PC-3 (cell line): ENCODE data around the gene KDM3B. TPM values are rescaled to one million over a fixed set of nuclear protein-coding genes. Genes with fewer than 3 reads are reported as not detected.

ENCODE experiments used
- ATAC-seq: fragments of 200-7000 bp; cut with Tn5 transposase; 2 replicates; pipeline ENCODE4 v1.9.1; 2020; ENCODE audit warnings: mild to moderate bottlenecking, moderate library complexity
- BruUV-seq: library from RNA; stranded (reverse); fragments of 400-500 nt; replicated peaks from 2 replicates; lab custom pipeline; 2021; lab: Mats Ljungman, UMichigan
- CTCF ChIA-PET: fragments of 300-600 bp; sonication (Branson Sonifier 250); formaldehyde crosslinking; loops from one replicate; lab custom pipeline; 2022; ENCODE audit warnings: antibody characterized with exemption; lab: Charles Lee
- POLR2A ChIA-PET: fragments of 300-600 bp; sonication (Branson Sonifier 250); formaldehyde crosslinking; loops from one replicate; lab custom pipeline; 2022; ENCODE audit warnings: antibody characterized with exemption; ENCODE audit not compliant: unreplicated experiment; lab: Charles Lee
- DNase-seq: peaks from one replicate; pipeline ENCODE4 v3.0.0-alpha.2; 2015
- H2AFZ ChIP-seq: fragments of 300-600 bp; sonication (generic); 2 replicates; pipeline ENCODE4 v1.6.0; 2016; ENCODE audit warnings: antibody characterized with exemption, low read length
- H3F3A ChIP-seq: fragments of 300-600 bp; sonication (generic); one replicate; pipeline ENCODE4 v1.6.0; 2017; ENCODE audit warnings: antibody characterized with exemption, low read length, control low read depth, mild to moderate bottlenecking; ENCODE audit not compliant: unreplicated experiment
- H3K27ac ChIP-seq: fragments of 300-600 bp; sonication (generic); 2 replicates; pipeline ENCODE4 v1.5.1; 2016; ENCODE audit warnings: mild to moderate bottlenecking, low read length
- H3K27me3 ChIP-seq: fragments of 300-600 bp; sonication (generic); 2 replicates; pipeline ENCODE4 v1.6.1; 2016; ENCODE audit warnings: low read length, mixed read lengths
- H3K36me3 ChIP-seq: fragments of 300-600 bp; sonication (generic); 2 replicates; pipeline ENCODE4 v1.6.1; 2016; ENCODE audit warnings: low read depth, mixed run types, low read length, mixed read lengths
- H3K4me1 ChIP-seq: fragments of 300-600 bp; sonication (generic); 2 replicates; pipeline ENCODE4 v1.5.1; 2016; ENCODE audit warnings: low read length; ENCODE audit not compliant: insufficient read depth
- H3K4me2 ChIP-seq: fragments of 300-600 bp; sonication (generic); 2 replicates; pipeline ENCODE4 v1.6.0; 2016; ENCODE audit warnings: low read length
- H3K4me3 ChIP-seq: fragments of 300-600 bp; sonication (generic); 2 replicates; pipeline ENCODE4 v1.5.1; 2016; ENCODE audit warnings: mild to moderate bottlenecking, low read length, mixed read lengths
- H3K79me2 ChIP-seq: fragments of 300-600 bp; sonication (generic); 2 replicates; pipeline ENCODE4 v1.6.1; 2017; ENCODE audit warnings: low read length, mixed read lengths
- H3K9ac ChIP-seq: fragments of 300-600 bp; sonication (generic); 2 replicates; pipeline ENCODE4 v1.6.0; 2016; ENCODE audit warnings: mild to moderate bottlenecking, low read length
- H3K9me2 ChIP-seq: fragments of 300-600 bp; sonication (generic); replicated peaks from 2 replicates; pipeline ENCODE4 v1.6.1; 2016; ENCODE audit warnings: mixed run types, low read length, mixed read lengths
- H3K9me3 ChIP-seq: fragments of 300-600 bp; sonication (generic); 2 replicates; pipeline ENCODE4 v1.6.1; 2016; ENCODE audit warnings: low read length, mixed read lengths
- H4K20me1 ChIP-seq: fragments of 300-600 bp; sonication (generic); 2 replicates; pipeline ENCODE4 v1.6.1; 2016; ENCODE audit warnings: low read length, mixed read lengths
- CTCF ChIP-seq: fragments of 300-600 bp; sonication (generic); conservative IDR thresholded peaks from 2 replicates; pipeline ENCODE4 v1.5.1; 2017; ENCODE audit warnings: antibody characterized with exemption, low read depth, mild to moderate bottlenecking, low read length
- EZH2 ChIP-seq: fragments of 300-600 bp; sonication (generic); IDR thresholded peaks from one replicate; pipeline ENCODE4 v1.6.1; 2017; ENCODE audit warnings: antibody characterized with exemption, mild to moderate bottlenecking, low read length; ENCODE audit not compliant: unreplicated experiment
- EZH2phosphoT487 ChIP-seq: fragments of 300-600 bp; sonication (generic); IDR thresholded peaks from 2 replicates; pipeline ENCODE4 v1.6.1; 2018; ENCODE audit warnings: mild to moderate bottlenecking, antibody characterized with exemption, low read length, borderline replicate concordance
- intact Hi-C: fragments of 100-400 bp; cut with micrococcal nuclease; formaldehyde crosslinking; loops from 2 replicates; pipeline ENCODE4 v1.9.0; 2023
- total RNA-seq: library from RNA; depleted of rRNA; stranded (reverse); fragments of >200 nt; gene quantifications from 2 replicates; pipeline ENCODE4 v1.2.3, GENCODE V29; 2014

KDM3B gene
- total RNA-seq, 1 experiment from 2014 or later: 21.7 TPM

- no peaks in the 10 kb centered on the region for H3K4me1 ChIP-seq
- no peaks in the 10 kb centered on the region for H3F3A ChIP-seq
- H3K36me3 ChIP-seq: peaks cover 8% of the 10 kb centered on the region
- intact Hi-C loops: no loop called here
- 0 out of 2 replicates have a peak, but pooled peaks have one; percentile 6 for ATAC-seq
- DNase-seq: no peak
- H3K27ac ChIP-seq: no peak overlapping the region
- H3K79me2 ChIP-seq: no peaks in the 10 kb centered on the region
- H3K9me3 ChIP-seq: no peaks in the 10 kb centered on the region
- BruUV-seq: no TSS peak
- TF ChIP-seq CTCF (no peak), EZH2 (no peak), EZH2phosphoT487 (no peak)
- H3K9me2 ChIP-seq: no peaks in the 10 kb centered on the region
- no peak overlapping the region for H3K9ac ChIP-seq
- H2AFZ ChIP-seq: peak overlapping the region; percentile 61; the same call in 1 of the 2 replicates
- H3K4me2 ChIP-seq: peak overlapping the region; percentile 80
- ChIA-PET CTCF (interaction anchor here (0.7 kb wide), 1 partner anchor 101 kb away, joined by 3 read pairs; no protein-coding TSS in a partner anchor), POLR2A (no interaction called here)
- H3K4me3 ChIP-seq: peak overlapping the region; percentile 59
- no peaks in the 10 kb centered on the region for H3K27me3 ChIP-seq
- no peaks in the 10 kb centered on the region for H4K20me1 ChIP-seq
These were observed 87.1 kb downstream of the KDM3B start for GRCh38 chr5:138439477-138440158.

GRCh38 chr5:138440159-138441073, 87.9 kb downstream of the KDM3B start:
- Histone ChIP-seq H3K27me3 (no peaks in the 10 kb centered on the region), H2AFZ (no peak overlapping the region), H4K20me1 (no peaks in the 10 kb centered on the region), H3K27ac (no peak overlapping the region), H3K4me1 (no peaks in the 10 kb centered on the region), H3K36me3 (peaks cover 3% of the 10 kb centered on the region; the same call in 1 of the 2 replicates), H3K9me2 (no peaks in the 10 kb centered on the region), H3F3A (no peaks in the 10 kb centered on the region), H3K79me2 (no peaks in the 10 kb centered on the region), H3K9me3 (no peaks in the 10 kb centered on the region), H3K9ac (no peak overlapping the region), H3K4me3 (no peak overlapping the region), H3K4me2 (no peak overlapping the region)
- ChIA-PET CTCF (no interaction called here), POLR2A (no interaction called here)
- intact Hi-C loops: no loop called here
- no peak for DNase-seq
- no TSS peak for BruUV-seq
- no peak for ATAC-seq
- no peak for TF ChIP-seq EZH2phosphoT487
- TF ChIP-seq EZH2: no peak
- TF ChIP-seq CTCF: no peak
